ENCODE results near the gene GDPD2.

The GDPD2 gene

GRCh38 chrX:70426286-70427278, 3.5 kb downstream of the GDPD2 start:
- H3K4me1 ChIP-seq (ENCODE audit: insufficient read depth, low read length) = peaks cover 6% of the 10 kb centered on the region; the same call in 1 of the 2 replicates
- H3K27me3 ChIP-seq (ENCODE audit: insufficient read depth, low read length) = no peaks in the 10 kb centered on the region
- H3K9ac ChIP-seq (ENCODE audit: low read depth, low read length) = no peak overlapping the region
- no peaks in the 10 kb centered on the region for H3K9me3 ChIP-seq (ENCODE audit: insufficient read depth, low read depth, low read length)
- H3K27ac ChIP-seq (ENCODE audit: low read length) = no peak overlapping the region
- peaks cover 45% of the 10 kb centered on the region; the same call in 1 of the 2 replicates for H3K36me3 ChIP-seq (ENCODE audit: insufficient read depth, low read depth, low read length)
- no peak overlapping the region for H3K4me3 ChIP-seq (ENCODE audit: low read length)

DNA sequence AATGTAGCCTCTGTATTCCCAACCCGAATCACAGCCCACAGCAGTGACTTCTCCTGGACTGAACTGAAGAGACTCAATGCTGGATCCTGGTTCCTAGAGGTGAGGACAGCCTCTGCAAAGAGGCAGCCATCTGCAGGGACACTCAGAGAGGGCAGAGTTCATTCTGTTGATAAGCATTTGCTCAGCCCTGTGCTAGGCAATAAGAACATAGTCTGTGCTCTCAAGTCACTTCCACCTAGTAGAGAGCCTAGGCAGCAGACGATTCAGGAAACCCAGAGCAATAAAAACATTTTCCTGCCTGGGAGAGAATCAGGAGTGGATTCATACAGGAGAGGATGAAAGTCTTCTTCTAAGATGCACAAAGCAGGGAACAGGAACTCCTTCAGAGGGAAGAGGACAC, 4.3 kb downstream of the GDPD2 start:
- no peak overlapping the region for H3K9ac ChIP-seq (ENCODE audit: low read depth, low read length)
- peaks cover under 1% of the 10 kb centered on the region; the same call in 1 of the 2 replicates for H3K4me1 ChIP-seq (ENCODE audit: insufficient read depth, low read length)
- no peaks in the 10 kb centered on the region for H3K9me3 ChIP-seq (ENCODE audit: insufficient read depth, low read depth, low read length)
- H3K36me3 ChIP-seq (ENCODE audit: insufficient read depth, low read depth, low read length) = peaks cover 45% of the 10 kb centered on the region; the same call in 1 of the 2 replicates
- H3K27ac ChIP-seq (ENCODE audit: low read length) = no peak overlapping the region
- H3K27me3 ChIP-seq (ENCODE audit: insufficient read depth, low read length) = no peaks in the 10 kb centered on the region
- no peak overlapping the region for H3K4me3 ChIP-seq (ENCODE audit: low read length)

DNA sequence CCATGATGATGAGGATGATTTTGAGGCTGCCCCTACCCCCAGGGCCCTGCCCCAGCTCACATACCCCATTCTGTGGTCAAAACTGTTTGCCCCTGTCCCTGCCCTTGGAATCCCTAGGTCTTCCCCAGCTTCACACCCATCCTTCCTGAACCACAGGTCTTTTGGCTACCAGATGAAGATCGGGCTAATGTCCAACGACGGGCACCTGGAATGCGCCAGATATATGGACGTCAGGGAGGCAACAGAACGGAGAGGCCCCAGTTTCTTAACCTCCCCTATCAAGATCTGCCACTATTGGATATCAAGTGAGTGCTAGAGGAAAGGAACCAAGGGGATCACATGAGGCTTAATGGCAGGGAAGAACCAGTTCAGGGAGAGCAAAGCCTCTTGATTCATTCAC, 6.6 kb downstream of the GDPD2 start:
- Histone ChIP-seq H3K27me3 (ENCODE audit: insufficient read depth, low read length) (no peaks in the 10 kb centered on the region), H3K4me1 (ENCODE audit: insufficient read depth, low read length) (no peaks in the 10 kb centered on the region), H3K27ac (ENCODE audit: low read length) (no peak overlapping the region), H3K9me3 (ENCODE audit: insufficient read depth, low read depth, low read length) (no peaks in the 10 kb centered on the region), H3K36me3 (ENCODE audit: insufficient read depth, low read depth, low read length) (peaks cover 45% of the 10 kb centered on the region; the same call in 1 of the 2 replicates), H3K9ac (ENCODE audit: low read depth, low read length) (no peak overlapping the region), H3K4me3 (ENCODE audit: low read length) (no peak overlapping the region)

GRCh38 chrX:70432936-70433847, 10.1 kb downstream of the GDPD2 start:
- Histone ChIP-seq H3K9me3 (ENCODE audit: insufficient read depth, low read depth, low read length) (no peaks in the 10 kb centered on the region), H3K4me1 (ENCODE audit: insufficient read depth, low read length) (no peaks in the 10 kb centered on the region), H3K27ac (ENCODE audit: low read length) (no peak overlapping the region), H3K4me3 (ENCODE audit: low read length) (peak overlapping the region; percentile 89), H3K9ac (ENCODE audit: low read depth, low read length) (peak overlapping the region; percentile 23; the same call in 1 of the 2 replicates), H3K36me3 (ENCODE audit: insufficient read depth, low read depth, low read length) (peaks cover 24% of the 10 kb centered on the region; the same call in 1 of the 2 replicates), H3K27me3 (ENCODE audit: insufficient read depth, low read length) (peaks cover 8% of the 10 kb centered on the region; the same call in 1 of the 2 replicates)

DNA sequence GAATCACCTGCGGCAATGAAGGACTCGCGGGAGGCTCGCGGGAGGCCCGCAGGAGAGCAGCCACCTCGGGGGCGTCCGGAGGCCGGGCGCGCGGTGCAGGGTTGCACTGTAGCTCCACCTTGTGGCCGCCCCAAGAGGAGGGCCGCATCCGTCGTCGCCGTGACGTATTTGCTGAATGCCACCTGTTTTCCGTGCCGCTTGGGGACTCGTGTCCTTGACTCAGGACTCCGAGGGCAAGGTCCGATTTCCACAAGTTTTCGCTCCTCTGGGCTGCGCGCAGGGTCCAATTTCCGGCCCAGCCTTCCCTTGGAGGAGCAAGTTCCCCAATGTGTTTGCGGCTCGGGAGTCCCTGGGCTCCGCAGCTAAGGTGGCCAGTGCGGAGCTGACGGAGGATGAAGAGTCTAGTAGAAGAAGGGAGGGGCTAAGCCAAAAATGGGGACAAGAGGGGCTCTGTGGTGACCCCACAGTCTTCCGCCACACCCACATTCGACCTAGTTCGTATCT, 10.8 kb downstream of the GDPD2 start:
- Histone ChIP-seq H3K27me3 (ENCODE audit: insufficient read depth, low read length) (peaks cover 8% of the 10 kb centered on the region; the same call in 1 of the 2 replicates), H3K4me1 (ENCODE audit: insufficient read depth, low read length) (no peaks in the 10 kb centered on the region), H3K9ac (ENCODE audit: low read depth, low read length) (peak overlapping the region; percentile 82; the same call in 1 of the 2 replicates), H3K9me3 (ENCODE audit: insufficient read depth, low read depth, low read length) (no peaks in the 10 kb centered on the region), H3K36me3 (ENCODE audit: insufficient read depth, low read depth, low read length) (peaks cover 16% of the 10 kb centered on the region; the same call in 1 of the 2 replicates), H3K4me3 (ENCODE audit: low read length) (peak overlapping the region; percentile 89), H3K27ac (ENCODE audit: low read length) (no peak overlapping the region)

GRCh38 chrX:70434352-70434866, 11.3 kb downstream of the GDPD2 start:
- Histone ChIP-seq H3K9me3 (ENCODE audit: insufficient read depth, low read depth, low read length) (no peaks in the 10 kb centered on the region), H3K27ac (ENCODE audit: low read length) (no peak overlapping the region), H3K4me1 (ENCODE audit: insufficient read depth, low read length) (no peaks in the 10 kb centered on the region)

GRCh38 chrX:70434914-70435586, 11.9 kb downstream of the GDPD2 start:
- H3K9me3 ChIP-seq (ENCODE audit: insufficient read depth, low read depth, low read length) = no peaks in the 10 kb centered on the region
- peaks cover 12% of the 10 kb centered on the region; the same call in 1 of the 2 replicates for H3K36me3 ChIP-seq (ENCODE audit: insufficient read depth, low read depth, low read length)
- no peak overlapping the region for H3K27ac ChIP-seq (ENCODE audit: low read length)
- peak overlapping the region; percentile 89 for H3K4me3 ChIP-seq (ENCODE audit: low read length)
- H3K27me3 ChIP-seq (ENCODE audit: insufficient read depth, low read length) = peaks cover 8% of the 10 kb centered on the region; the same call in 1 of the 2 replicates
- H3K9ac ChIP-seq (ENCODE audit: low read depth, low read length) = peak overlapping the region; percentile 71; the same call in 1 of the 2 replicates
- H3K4me1 ChIP-seq (ENCODE audit: insufficient read depth, low read length) = no peaks in the 10 kb centered on the region

More at GRCh38 chrX:70434352-70434866, 11.3 kb downstream of the GDPD2 start:
- Histone ChIP-seq H3K27me3 (ENCODE audit: insufficient read depth, low read length) (peaks cover 8% of the 10 kb centered on the region; the same call in 1 of the 2 replicates), H3K36me3 (ENCODE audit: insufficient read depth, low read depth, low read length) (peaks cover 15% of the 10 kb centered on the region; the same call in 1 of the 2 replicates), H3K9ac (ENCODE audit: low read depth, low read length) (peak overlapping the region; percentile 82; the same call in 1 of the 2 replicates), H3K4me3 (ENCODE audit: low read length) (peak overlapping the region; percentile 89)

DNA sequence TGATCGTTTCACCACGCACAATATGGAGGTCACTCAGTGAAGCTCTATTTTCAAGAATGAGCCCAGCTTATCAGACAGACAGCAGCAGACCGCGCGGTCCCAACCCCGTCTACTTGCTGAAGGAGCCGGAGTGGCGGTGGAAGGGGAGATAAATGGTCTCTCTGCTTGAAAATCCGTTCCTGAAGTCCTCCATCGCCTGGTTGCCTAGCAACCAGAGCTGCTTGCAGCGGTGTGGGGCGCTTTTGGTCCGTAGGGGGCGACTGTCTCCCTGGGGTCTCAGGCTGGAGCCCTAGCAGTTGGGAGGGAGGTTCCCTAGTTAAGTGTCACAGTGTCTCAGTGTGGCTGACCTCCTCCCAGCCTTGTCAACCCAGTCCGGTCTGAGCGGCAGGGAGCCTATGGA, 13.2 kb downstream of the GDPD2 start:
- Histone ChIP-seq H3K27ac (ENCODE audit: low read length) (no peak overlapping the region), H3K4me3 (ENCODE audit: low read length) (peak overlapping the region; percentile 46; the same call in 1 of the 2 replicates), H3K4me1 (ENCODE audit: insufficient read depth, low read length) (no peaks in the 10 kb centered on the region)

GRCh38 chrX:70437011-70437410, 13.9 kb downstream of the GDPD2 start:
- Histone ChIP-seq H3K36me3 (ENCODE audit: insufficient read depth, low read depth, low read length) (no peaks in the 10 kb centered on the region), H3K27me3 (ENCODE audit: insufficient read depth, low read length) (peaks cover 8% of the 10 kb centered on the region; the same call in 1 of the 2 replicates), H3K9ac (ENCODE audit: low read depth, low read length) (no peak overlapping the region), H3K9me3 (ENCODE audit: insufficient read depth, low read depth, low read length) (no peaks in the 10 kb centered on the region), H3K4me1 (ENCODE audit: insufficient read depth, low read length) (no peaks in the 10 kb centered on the region), H3K27ac (ENCODE audit: low read length) (no peak overlapping the region), H3K4me3 (ENCODE audit: low read length) (no peak overlapping the region)

More for the DNA sequence above, 13.2 kb downstream of the GDPD2 start:
- Histone ChIP-seq H3K9me3 (ENCODE audit: insufficient read depth, low read depth, low read length) (no peaks in the 10 kb centered on the region), H3K27me3 (ENCODE audit: insufficient read depth, low read length) (peaks cover 8% of the 10 kb centered on the region; the same call in 1 of the 2 replicates), H3K36me3 (ENCODE audit: insufficient read depth, low read depth, low read length) (peaks cover 1% of the 10 kb centered on the region; the same call in 1 of the 2 replicates), H3K9ac (ENCODE audit: low read depth, low read length) (no peak overlapping the region)

GRCh38 chrX:70437921-70438665, 15.0 kb downstream of the GDPD2 start:
- H3K9ac ChIP-seq (ENCODE audit: low read depth, low read length) = no peak overlapping the region
- no peaks in the 10 kb centered on the region for H3K36me3 ChIP-seq (ENCODE audit: insufficient read depth, low read depth, low read length)
- H3K27ac ChIP-seq (ENCODE audit: low read length) = no peak overlapping the region
- no peaks in the 10 kb centered on the region for H3K4me1 ChIP-seq (ENCODE audit: insufficient read depth, low read length)
- H3K4me3 ChIP-seq (ENCODE audit: low read length) = no peak overlapping the region
- no peaks in the 10 kb centered on the region for H3K9me3 ChIP-seq (ENCODE audit: insufficient read depth, low read depth, low read length)
- peaks cover 8% of the 10 kb centered on the region; the same call in 1 of the 2 replicates for H3K27me3 ChIP-seq (ENCODE audit: insufficient read depth, low read length)
